Right lobe of liver (tissue), 6 donors: ENCODE results near the gene ACTN4. TPM values are rescaled to one million over a fixed set of nuclear protein-coding genes. Genes with fewer than 3 reads are reported as not detected.

Experiments
- ATAC-seq, 4 donors: fragments of 200-7000 bp; cut with Tn5 transposase; one replicate each; pipeline ENCODE4 v1.9.1; 2020; ENCODE audit warnings: mild to moderate bottlenecking in 4 of 4, moderate library complexity in 4 of 4
- DNase-seq, 3 donors: peaks; one replicate each; pipeline ENCODE4 v3.0.0-alpha.2; 2020
- H3K27ac ChIP-seq, 3 donors: fragments of 200-600 bp; one replicate each; pipeline ENCODE4 v1.8.0; 2022
- H3K27me3 ChIP-seq, 2 donors: fragments of 200-600 bp; one replicate each; pipeline ENCODE4 v1.8.0; 2022
- H3K36me3 ChIP-seq, 4 donors: fragments of 200-600 bp; sonication (generic) in 1 of 4; one replicate each; pipeline versions ENCODE4 v1.5.1 to v1.8.0; 2017 to 2022; ENCODE audit warnings: control low read depth in 1 of 4
- H3K4me1 ChIP-seq, 4 donors: fragments of 200-600 bp; sonication (generic) in 1 of 4; one replicate each; pipeline versions ENCODE4 v1.5.1 to v1.8.0; 2017 to 2022; ENCODE audit warnings: control low read depth in 1 of 4
- H3K4me3 ChIP-seq, 3 donors: fragments of 200-600 bp; one replicate each; pipeline ENCODE4 v1.8.0; 2022
- H3K9me3 ChIP-seq, 4 donors: fragments of 200-600 bp; sonication (generic) in 1 of 4; one replicate each; pipeline versions ENCODE4 v1.5.1 to v1.8.0; 2017 to 2022; ENCODE audit warnings: control low read depth in 1 of 4
- POLR2A ChIP-seq: fragments of 450-650 bp; IDR thresholded peaks from one replicate; pipeline ENCODE4 v1.6.1; 2017; ENCODE audit warnings: antibody characterized with exemption, mild to moderate bottlenecking
- WGBS: methylation state at CpG from one replicate; pipeline ENCODE4 v1.1.6; 2018; ENCODE audit warnings: low coverage, low lambda C conversion rate; ENCODE audit not compliant: insufficient coverage; ENCODE audit errors: missing lambda C conversion rate; 5-methylcytosine and 5-hydroxymethylcytosine counted together
- intact Hi-C, 2 donors: fragments of 100-400 bp; cut with DNase I; formaldehyde crosslinking; loops; one replicate each; pipeline versions ENCODE4 v1.11.2 to v1.14.1; 2022
- total RNA-seq, 6 experiments: library from RNA; depleted of rRNA in 2 of 6; stranded (reverse); fragments of >200 nt in 2 of 6; fragmentation: NEBNext Ultra II Directional in 3 of 6; extraction: Animal tissue kit (Norgen Biotek cat#: 25700) in 3 of 6; gene quantifications; one replicate each; pipeline versions ENCODE4 v1.1.0 to v1.2.4, GENCODE V29; 2016 to 2023
- TF ChIP-seq, protein P1 (sequence below), 4 donors: fragments of 200-600 bp in 3 of 4; fragments of 450-650 bp in 1 of 4; IDR thresholded peaks; one replicate each; pipeline versions ENCODE4 v1.5.1 to v1.8.0; 2016 to 2022; ENCODE audit warnings: antibody characterized with exemption in 4 of 4, mild to moderate bottlenecking in 2 of 4
- donor health status: DM: no; HTN: yes; CAD: no.
- donor health status: DM: no; HTN: no; CAD: no.
- donor health status: DM: no; HTN: no; CAD: no.
- donor health status: DM: no; HTN: yes; CAD: no.
- donor health status: DM: no; HTN: yes; CAD: no.

Gene ACTN4
- total RNA-seq, 6 experiments from 2014 or later, result 142 to 306 (median 201) TPM

DNA sequence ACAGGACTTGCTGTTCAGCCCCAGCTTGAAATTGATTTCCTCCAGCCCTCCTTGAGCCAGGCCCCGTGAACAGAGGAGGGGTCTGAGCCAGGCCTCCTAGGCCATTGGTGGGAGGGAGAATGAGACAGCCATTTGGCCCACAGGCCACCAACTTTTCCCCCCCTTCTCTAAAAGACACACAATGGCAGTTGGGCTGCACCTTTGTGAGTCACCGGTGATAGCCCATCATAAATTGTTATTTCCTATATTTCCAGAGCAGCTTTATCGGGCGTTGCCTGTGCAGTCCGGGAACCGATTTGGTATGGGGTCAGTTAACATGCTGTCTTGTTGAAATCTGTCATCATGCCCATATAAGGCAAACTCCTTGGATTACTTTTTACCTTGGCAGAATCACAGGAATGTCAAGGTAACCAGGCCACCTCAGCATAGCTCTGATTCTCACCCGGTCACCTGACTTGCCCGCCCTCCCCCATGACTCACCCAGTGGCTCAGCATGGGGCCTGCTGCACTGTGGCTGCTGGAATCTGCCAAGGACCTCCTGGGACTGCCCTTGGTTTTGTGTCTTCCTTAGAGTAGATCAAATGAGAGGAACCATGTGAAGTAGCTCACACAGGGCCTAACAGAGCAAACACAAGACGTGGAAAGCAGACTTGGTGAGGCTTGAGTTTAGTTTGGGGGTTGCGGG, 36.1 kb downstream of the ACTN4 start:
- intact Hi-C loops, result no loop called here
- H3K4me3 ChIP-seq, result no peak overlapping the region
- ATAC-seq (peak; percentile 75 to 83 (median 80)), DNase-seq (peak; percentile 87 to 93 (median 89))
- peak overlapping the region; percentile 82 to 96 (median 89) for H3K27ac ChIP-seq
- WGBS, result 21% methylated on average over 9 of the region's 10 CpGs
- no peaks in the 10 kb centered on the region for H3K9me3 ChIP-seq
- TF ChIP-seq, protein P1, sequence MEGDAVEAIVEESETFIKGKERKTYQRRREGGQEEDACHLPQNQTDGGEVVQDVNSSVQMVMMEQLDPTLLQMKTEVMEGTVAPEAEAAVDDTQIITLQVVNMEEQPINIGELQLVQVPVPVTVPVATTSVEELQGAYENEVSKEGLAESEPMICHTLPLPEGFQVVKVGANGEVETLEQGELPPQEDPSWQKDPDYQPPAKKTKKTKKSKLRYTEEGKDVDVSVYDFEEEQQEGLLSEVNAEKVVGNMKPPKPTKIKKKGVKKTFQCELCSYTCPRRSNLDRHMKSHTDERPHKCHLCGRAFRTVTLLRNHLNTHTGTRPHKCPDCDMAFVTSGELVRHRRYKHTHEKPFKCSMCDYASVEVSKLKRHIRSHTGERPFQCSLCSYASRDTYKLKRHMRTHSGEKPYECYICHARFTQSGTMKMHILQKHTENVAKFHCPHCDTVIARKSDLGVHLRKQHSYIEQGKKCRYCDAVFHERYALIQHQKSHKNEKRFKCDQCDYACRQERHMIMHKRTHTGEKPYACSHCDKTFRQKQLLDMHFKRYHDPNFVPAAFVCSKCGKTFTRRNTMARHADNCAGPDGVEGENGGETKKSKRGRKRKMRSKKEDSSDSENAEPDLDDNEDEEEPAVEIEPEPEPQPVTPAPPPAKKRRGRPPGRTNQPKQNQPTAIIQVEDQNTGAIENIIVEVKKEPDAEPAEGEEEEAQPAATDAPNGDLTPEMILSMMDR (IDR thresholded peaks at IDR 0.05), result no peak
- peak; percentile 74 for TF ChIP-seq POLR2A
- no peaks in the 10 kb centered on the region for H3K36me3 ChIP-seq
- no peaks in the 10 kb centered on the region for H3K27me3 ChIP-seq
- H3K4me1 ChIP-seq, result peaks cover 4 to 77% (median 43%) of the 10 kb centered on the region in 4 donors

GRCh38 chr19:38684078-38684861, 36.8 kb downstream of the ACTN4 start:
- TF ChIP-seq POLR2A, result no peak
- TF ChIP-seq, protein P1 (IDR thresholded peaks at IDR 0.05), result no peak
- no peaks in the 10 kb centered on the region for H3K9me3 ChIP-seq
- peak overlapping the region; percentile 82 to 96 (median 89) for H3K27ac ChIP-seq
- intact Hi-C loops, result no loop called here
- WGBS, result 20% methylated on average over 1 of the region's 7 CpGs
- no peaks in the 10 kb centered on the region for H3K27me3 ChIP-seq
- H3K36me3 ChIP-seq, result no peaks in the 10 kb centered on the region
- H3K4me1 ChIP-seq, result peaks cover 4 to 73% (median 41%) of the 10 kb centered on the region in 4 donors
- no peak overlapping the region for H3K4me3 ChIP-seq
- DNase-seq, result no peak
- ATAC-seq, result peak; percentile 2 to 30 (median 8)

GRCh38 chr19:38684862-38685665, 37.6 kb downstream of the ACTN4 start:
- intact Hi-C loops, result no loop called here
- Histone ChIP-seq H3K27me3 (no peaks in the 10 kb centered on the region), H3K9me3 (no peaks in the 10 kb centered on the region), H3K4me1 (peaks cover 4 to 65% (median 38%) of the 10 kb centered on the region in 4 donors), H3K4me3 (no peak overlapping the region), H3K27ac (peak overlapping the region; percentile 82 to 96 (median 89)), H3K36me3 (no peaks in the 10 kb centered on the region)
- TF ChIP-seq, protein P1 (IDR thresholded peaks at IDR 0.05), result no peak
- no peak for TF ChIP-seq POLR2A
- ATAC-seq, result no peak
- 74% methylated on average over 14 of the region's 15 CpGs for WGBS
- no peak for DNase-seq

- WGBS, result 9% methylated on average over 10 of the region's 10 CpGs
- no peak for DNase-seq
- H3K27me3 ChIP-seq, result no peaks in the 10 kb centered on the region
- H3K36me3 ChIP-seq, result no peaks in the 10 kb centered on the region
- intact Hi-C loops, result no loop called here
- TF ChIP-seq, protein P1 (IDR thresholded peaks at IDR 0.05), result peak; percentile 24 to 67 (median 28)
- TF ChIP-seq POLR2A, result no peak
- peak overlapping the region; percentile 82 to 96 (median 89) for H3K27ac ChIP-seq
- peak; percentile 12 to 22 (median 16) for ATAC-seq
- H3K4me3 ChIP-seq, result no peak overlapping the region
- no peaks in the 10 kb centered on the region for H3K9me3 ChIP-seq
- peaks cover 4 to 57% (median 34%) of the 10 kb centered on the region in 4 donors for H3K4me1 ChIP-seq
These were observed 38.4 kb downstream of the ACTN4 start for GRCh38 chr19:38685666-38686529.
